ENCODE measurements around the gene B9D2.

GRCh38 chr19:41323023-41323422, 40.9 kb downstream of the B9D2 start:
- TF ChIP-seq, protein P1, sequence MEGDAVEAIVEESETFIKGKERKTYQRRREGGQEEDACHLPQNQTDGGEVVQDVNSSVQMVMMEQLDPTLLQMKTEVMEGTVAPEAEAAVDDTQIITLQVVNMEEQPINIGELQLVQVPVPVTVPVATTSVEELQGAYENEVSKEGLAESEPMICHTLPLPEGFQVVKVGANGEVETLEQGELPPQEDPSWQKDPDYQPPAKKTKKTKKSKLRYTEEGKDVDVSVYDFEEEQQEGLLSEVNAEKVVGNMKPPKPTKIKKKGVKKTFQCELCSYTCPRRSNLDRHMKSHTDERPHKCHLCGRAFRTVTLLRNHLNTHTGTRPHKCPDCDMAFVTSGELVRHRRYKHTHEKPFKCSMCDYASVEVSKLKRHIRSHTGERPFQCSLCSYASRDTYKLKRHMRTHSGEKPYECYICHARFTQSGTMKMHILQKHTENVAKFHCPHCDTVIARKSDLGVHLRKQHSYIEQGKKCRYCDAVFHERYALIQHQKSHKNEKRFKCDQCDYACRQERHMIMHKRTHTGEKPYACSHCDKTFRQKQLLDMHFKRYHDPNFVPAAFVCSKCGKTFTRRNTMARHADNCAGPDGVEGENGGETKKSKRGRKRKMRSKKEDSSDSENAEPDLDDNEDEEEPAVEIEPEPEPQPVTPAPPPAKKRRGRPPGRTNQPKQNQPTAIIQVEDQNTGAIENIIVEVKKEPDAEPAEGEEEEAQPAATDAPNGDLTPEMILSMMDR (IDR thresholded peaks at IDR 0.05), result no peak
- no peak for TF ChIP-seq FOXM1 (IDR thresholded peaks at IDR 0.05; ENCODE audit: low read depth)
- TF ChIP-seq RAD21 (IDR thresholded peaks at IDR 0.05; ENCODE audit: low read length), result no peak
- TF ChIP-seq EZH2phosphoT487 (IDR thresholded peaks at IDR 0.05; ENCODE audit: borderline replicate concordance, low read depth), result no peak
- no peak for TF ChIP-seq RFX5 (IDR thresholded peaks at IDR 0.05; ENCODE audit: low read length)
- no peak for TF ChIP-seq MXI1 (IDR thresholded peaks at IDR 0.05; ENCODE audit: low read depth, low read length)
- TF ChIP-seq RXRA (IDR thresholded peaks at IDR 0.05; ENCODE audit: borderline replicate concordance, low read depth), result no peak
- no peak for TF ChIP-seq GABPA (IDR thresholded peaks at IDR 0.05; ENCODE audit: low read depth)
- no peak for TF ChIP-seq NFIC (IDR thresholded peaks at IDR 0.05; ENCODE audit: borderline replicate concordance)
- TF ChIP-seq USF2 (IDR thresholded peaks at IDR 0.05; ENCODE audit: borderline replicate concordance, low read depth, low read length), result no peak
- TF ChIP-seq, protein P2, sequence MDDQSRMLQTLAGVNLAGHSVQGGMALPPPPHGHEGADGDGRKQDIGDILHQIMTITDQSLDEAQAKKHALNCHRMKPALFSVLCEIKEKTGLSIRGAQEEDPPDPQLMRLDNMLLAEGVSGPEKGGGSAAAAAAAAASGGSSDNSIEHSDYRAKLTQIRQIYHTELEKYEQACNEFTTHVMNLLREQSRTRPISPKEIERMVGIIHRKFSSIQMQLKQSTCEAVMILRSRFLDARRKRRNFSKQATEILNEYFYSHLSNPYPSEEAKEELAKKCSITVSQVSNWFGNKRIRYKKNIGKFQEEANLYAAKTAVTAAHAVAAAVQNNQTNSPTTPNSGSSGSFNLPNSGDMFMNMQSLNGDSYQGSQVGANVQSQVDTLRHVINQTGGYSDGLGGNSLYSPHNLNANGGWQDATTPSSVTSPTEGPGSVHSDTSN (IDR thresholded peaks at IDR 0.05), result no peak
- no peak for TF ChIP-seq USF1 (IDR thresholded peaks at IDR 0.05; ENCODE audit: borderline replicate concordance, low read depth)
- no peak for TF ChIP-seq YY1 (IDR thresholded peaks at IDR 0.05; ENCODE audit: low read depth)

All from SK-N-SH (cell line).